Left cardiac atrium (tissue), 4 donors: Measurements from ENCODE around the gene TMEM51. TPM values are rescaled to one million over a fixed set of nuclear protein-coding genes. Genes with fewer than 3 reads are reported as not detected.

ENCODE experiments used
- ATAC-seq, 2 donors: fragments of 200-7000 bp; cut with Tn5 transposase; one replicate each; pipeline ENCODE4 v1.9.1; 2020; ENCODE audit warnings: mild to moderate bottlenecking in 2 of 2, moderate library complexity in 2 of 2
- DNase-seq: peaks from one replicate; pipeline ENCODE4 v3.0.0-alpha.2; 2020
- intact Hi-C, 2 donors: fragments of 100-400 bp; cut with DNase I; formaldehyde crosslinking; loops; one replicate each; pipeline versions ENCODE4 v1.14.1 to v1.15.1; 2022 to 2023
- long read RNA-seq: library from polyadenylated mRNA; unstranded; transcript quantifications from one replicate; pipeline ENCODE4 v2.0.0, GENCODE V29; 2021
- total RNA-seq, 2 donors: library from RNA; stranded (reverse); fragmentation: NEBNext Ultra II Directional; extraction: Animal tissue kit (Norgen Biotek cat#: 25700); gene quantifications; one replicate each; pipeline ENCODE4 v1.2.1, GENCODE V29; 2021
- donor health status: DM: no; HTN: yes; CAD: no.
- donor health status: DM: no; HTN: yes; CAD: no; lungs with severe emphysema.
- donor health status: DM: yes; HTN: yes; CAD: no.
- donor health status: Dilated cardiomyopathy.

Gene TMEM51, protein sequence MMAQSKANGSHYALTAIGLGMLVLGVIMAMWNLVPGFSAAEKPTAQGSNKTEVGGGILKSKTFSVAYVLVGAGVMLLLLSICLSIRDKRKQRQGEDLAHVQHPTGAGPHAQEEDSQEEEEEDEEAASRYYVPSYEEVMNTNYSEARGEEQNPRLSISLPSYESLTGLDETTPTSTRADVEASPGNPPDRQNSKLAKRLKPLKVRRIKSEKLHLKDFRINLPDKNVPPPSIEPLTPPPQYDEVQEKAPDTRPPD
- total RNA-seq, result 1 to 10 TPM; 4.2 to 4.3 TPM
- long read RNA-seq, partial matches to known transcripts, result 0 of 1 reads
- long read RNA-seq, other reads (novel, unspliced or antisense), result 1 of 1 reads

DNA sequence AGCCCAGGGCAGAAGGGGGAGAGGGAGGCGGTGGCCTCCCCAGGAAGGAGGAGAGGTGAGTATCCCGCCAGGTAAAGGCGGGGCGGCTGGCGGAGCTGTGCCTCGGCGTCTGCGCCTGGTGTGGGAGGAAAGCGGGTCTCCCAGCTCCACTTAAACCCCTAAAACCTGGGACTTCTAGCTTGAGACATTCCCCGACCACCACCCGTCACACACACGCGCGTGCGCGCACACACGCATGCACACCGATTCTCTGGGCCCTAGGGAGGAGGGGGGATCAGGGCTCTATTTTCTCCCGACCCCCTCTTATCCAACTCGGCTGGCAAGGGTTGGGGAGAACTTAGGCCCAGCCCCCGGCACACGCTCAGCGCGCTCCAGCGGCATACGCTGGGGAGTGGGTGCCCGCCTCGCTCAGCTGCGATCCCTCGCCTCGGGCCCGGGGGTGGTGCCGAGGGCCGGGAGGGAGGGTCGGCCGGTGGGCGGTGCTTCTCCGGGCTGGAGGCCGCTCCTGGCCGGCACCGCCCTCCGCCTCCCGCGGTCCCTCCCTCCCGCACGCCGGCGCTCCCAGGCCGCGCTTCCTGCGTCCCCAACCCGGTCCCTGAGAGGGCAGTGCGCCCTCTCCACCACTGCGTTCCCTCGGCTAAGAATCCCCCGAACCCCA lies at the start of gene TMEM51:
Gene TMEM51 (plus strand): TSS at position 564 of the 658 bp plus-strand sequence. CDS start 61,341 bp downstream, outside the sequence.
- peak; percentile 82 to 88 for ATAC-seq
- DNase-seq, result peak; percentile 79
- intact Hi-C loops, result loop anchor here in 1 of 2 donors (5.0 kb wide), 1 partner anchor 119 kb away; no protein-coding TSS in a partner anchor

DNA sequence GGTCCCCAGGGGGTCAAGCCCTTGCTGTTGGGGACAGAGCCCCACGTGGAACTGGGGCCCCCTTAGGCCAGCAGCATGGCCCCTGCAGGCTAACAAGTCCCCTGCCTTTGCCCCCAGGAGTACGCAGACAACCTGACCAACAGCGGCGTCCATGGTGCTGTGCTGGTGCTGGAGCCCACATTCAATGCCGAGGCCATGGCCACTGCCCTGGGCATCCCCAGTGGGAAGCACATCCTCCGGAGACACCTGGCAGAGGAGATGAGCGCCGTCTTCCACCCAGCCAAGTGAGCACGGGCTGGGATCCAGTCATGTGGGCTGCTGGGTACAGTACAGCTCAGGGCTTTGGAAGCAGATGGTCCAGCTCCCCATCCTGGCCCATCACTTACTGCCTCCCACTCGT lies 49.6 kb upstream of the TMEM51 start:
- DNase-seq (no peak), ATAC-seq (no peak)
- intact Hi-C loops, result loop anchor here in 1 of 2 donors (5.0 kb wide), 1 partner anchor 992 kb away; no protein-coding TSS in a partner anchor

DNA sequence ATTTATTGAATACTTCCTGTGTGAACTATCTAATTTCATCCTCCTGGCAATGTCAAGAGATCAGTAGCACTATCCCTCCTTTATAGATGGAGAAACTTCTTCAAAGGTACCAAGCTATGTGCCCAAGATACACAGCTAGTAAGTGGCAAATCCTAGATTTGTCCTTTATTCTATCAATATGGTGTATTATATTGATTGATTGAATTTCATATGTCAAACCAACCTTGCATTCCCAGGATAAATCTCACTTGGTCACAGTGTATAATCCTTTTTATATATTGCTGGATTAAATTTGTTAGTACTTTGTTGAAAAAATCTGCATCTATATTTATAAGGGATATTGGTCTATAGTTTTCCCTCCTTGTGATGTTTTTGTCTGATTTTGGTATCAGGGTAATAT lies 48.8 kb upstream of the TMEM51 start:
- DNase-seq (no peak), ATAC-seq (no peak)
- intact Hi-C loops, result loop anchor here in 1 of 2 donors (5.0 kb wide), 1 partner anchor 992 kb away; no protein-coding TSS in a partner anchor

DNA sequence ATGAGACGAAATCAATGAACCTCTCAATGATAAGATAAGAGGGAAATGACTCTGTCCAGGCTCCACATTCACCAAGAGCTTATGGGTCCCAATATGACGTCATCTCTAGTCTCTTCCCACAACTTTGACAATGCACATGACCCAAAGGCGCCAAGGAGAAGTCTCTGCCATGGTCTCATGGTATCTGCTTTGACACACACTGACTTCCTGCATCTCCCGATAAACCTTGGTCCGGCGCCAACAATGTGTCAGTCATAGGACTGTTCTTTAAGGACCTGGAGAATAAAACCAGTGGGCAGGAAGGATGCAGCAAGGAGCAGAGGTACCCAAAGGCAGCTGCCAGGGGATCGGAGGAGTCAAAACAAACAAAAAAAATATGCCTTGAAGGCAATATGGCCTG lies 46.9 kb upstream of the TMEM51 start:
- intact Hi-C loops, result no loop called here
- no peak for ATAC-seq
- DNase-seq, result no peak

DNA sequence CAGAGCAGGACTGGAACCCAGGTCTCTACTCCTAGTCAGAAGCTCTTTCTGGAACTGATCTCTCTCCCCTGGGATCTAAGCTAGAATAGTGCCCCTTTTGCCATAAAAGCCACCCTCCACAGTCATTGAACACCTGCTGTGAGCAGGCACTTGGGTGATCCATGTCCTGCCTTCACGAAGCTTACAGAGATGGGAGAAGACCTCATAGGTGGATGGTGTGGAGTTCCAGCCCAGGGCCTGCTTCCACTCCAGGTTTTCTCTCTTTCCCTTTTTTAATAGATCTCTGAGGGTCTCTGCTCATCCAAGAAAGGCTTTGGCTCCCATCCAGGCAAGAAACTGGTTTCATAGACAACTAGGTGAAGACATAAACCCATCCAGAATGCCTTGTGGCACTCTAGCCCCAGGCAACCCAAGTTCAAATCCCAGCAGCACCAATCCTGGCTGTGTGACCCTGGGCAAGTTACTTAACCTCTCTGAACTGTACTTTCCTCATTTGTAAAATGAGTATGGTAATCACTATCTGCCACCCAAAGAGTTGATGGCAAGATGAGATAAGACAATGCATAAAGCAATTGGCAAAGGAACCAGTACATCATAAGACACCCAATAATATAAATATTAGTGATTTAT lies 46.4 kb upstream of the TMEM51 start:
- intact Hi-C loops, result no loop called here
- DNase-seq, result no peak

DNA sequence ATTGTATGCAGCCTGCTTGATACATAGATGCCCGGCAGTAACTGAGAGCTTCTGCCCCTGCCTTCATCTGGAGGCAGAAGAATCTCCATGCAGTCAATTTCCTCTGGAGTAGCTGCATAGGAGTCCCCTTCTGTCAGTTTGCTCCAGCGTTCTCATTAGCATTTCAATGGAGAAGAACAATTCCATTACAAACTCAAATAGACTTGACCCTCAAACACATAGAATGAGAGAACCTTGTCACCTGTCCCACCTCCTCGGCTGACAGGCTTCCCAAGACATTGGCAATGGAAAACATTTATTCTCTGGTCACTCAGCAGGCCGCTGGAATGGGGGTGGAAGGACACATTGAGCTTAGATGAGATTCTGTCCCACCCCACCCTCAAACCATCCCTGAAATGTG lies 45.6 kb upstream of the TMEM51 start:
- intact Hi-C loops, result no loop called here
- ATAC-seq (no peak), DNase-seq (no peak)

More for the DNA sequence above, 46.4 kb upstream of the TMEM51 start:
- no peak for ATAC-seq

DNA sequence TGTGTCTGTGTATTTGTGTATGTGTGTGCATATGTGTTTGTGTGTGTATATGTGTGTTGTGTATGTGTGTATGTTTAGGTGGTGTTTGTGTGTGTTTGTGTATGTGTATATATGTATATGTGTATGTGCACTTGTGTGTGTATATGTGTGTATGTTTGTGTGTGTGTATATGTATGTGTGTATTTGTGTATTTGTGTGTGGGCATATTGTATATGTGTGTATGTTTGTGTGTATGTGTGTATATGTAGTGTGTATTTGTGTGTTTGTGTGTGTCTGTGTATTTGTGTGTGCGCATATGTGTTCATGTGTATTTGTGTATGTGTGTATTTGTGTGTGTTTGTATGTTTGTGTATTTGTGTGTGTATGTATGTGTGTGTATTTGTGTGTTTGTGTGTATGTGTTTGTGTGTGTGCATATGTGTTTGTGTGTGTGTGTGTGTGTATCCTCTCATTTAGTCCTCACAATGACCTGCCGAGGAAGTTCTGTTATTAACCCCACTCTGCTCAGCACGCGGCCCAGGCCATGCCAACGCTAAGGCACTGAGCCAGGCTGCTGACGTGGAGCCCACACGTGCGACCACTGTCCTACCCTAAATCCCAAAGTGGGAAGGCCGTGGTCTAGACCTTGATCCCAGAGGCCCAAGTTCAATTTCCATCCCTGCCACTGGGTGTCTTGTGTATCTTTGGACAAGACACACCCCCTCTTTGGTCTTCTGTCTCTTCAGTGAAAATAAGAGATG lies 43.2 kb upstream of the TMEM51 start:
- no peak for DNase-seq
- ATAC-seq, result no peak
- intact Hi-C loops, result no loop called here

DNA sequence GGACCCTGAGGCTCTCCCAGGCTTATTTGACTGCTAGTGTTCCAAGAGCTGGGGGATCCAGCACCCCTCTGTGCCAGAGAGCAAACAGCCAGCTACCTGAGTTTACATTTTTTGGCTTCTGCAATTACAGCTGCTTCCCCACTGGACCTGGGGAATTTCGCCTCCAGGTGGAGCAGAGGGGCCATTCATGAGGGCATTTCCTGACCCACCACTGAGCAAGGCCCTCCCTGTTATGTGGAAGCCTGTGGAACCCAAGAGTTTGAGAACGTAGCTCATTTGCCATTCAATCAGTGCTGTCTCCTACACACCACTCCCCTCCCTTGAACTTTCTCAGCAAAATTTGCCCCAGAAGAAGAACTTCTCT lies 42.7 kb upstream of the TMEM51 start:
- no peak for ATAC-seq
- no peak for DNase-seq
- intact Hi-C loops, result no loop called here

DNA sequence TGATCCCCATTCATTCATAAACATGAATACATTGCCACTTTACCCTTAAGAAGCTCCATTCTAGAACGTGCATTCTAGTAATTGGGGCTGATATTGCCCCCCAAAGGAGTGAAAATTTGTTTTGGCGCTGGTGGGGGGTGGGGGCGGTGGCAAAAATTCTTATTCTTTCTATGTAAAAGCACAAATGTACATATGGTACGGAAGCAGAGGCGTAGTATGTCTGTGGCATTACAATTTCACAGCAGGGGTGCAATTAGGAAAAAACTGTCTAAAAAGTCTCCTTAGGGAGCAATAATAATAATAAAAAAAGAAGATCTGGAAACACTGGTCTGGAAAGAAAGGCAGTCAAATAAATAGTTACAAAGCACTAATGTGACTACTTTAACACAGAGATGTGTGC lies 40.4 kb upstream of the TMEM51 start:
- DNase-seq (no peak), ATAC-seq (no peak)
- intact Hi-C loops, result no loop called here

DNA sequence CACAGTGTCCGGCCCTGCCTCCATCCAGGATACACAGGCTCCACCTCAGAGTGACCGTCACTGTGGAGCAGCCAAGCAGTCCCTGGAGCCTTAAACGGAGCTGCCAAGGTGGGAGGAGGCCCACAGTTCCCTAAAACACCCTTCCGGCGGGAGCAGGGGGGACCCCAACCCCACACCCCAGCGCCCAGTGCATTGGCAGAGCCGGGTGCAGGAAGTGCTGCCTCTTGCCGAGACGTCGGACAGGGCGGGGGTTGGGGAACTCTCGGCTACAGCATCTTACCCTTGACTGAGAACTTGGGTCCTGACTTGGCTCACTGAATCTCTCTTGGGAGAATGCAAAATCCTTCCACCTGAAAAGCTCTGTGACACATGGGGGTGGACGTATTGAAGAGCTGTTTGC lies 38.7 kb upstream of the TMEM51 start:
- DNase-seq (no peak), ATAC-seq (no peak)
- intact Hi-C loops, result no loop called here

DNA sequence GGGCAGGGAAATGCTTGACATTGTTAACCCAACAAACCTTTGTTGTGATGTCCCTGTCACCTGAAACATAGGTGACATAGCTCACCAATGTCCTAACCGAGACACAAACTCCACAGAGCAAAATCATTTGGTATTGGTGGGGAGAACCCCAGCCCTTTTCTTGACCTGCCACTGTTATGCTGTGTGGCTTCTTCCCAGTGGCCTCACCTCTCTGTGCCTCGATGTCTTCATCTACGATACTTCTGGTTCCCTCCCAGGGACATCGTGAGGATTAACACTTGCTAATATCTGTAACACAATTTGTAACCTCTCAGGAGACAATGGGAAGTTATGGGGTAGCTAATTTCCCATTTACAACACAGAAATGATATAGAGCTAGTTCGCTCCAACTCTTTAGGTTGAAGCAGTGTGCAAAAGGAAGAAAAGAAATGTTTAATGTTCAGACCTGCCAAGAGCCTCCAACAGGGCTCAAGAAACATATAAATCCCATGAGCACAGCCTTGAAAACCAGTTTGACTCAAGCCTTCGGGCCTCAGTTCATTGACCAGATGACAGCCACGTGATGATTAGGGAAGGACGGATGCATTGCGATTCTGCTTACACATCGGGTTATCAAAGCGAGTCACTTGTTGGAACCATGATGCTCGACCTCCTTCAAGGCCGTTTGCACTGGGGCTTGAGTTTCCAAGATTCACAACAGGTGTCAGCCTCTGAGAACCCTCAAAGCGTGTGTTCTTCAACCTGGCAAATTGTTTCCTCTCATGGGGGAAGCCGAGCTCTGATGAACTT lies 37.8 kb upstream of the TMEM51 start:
- intact Hi-C loops, result no loop called here
- ATAC-seq (no peak), DNase-seq (no peak)

DNA sequence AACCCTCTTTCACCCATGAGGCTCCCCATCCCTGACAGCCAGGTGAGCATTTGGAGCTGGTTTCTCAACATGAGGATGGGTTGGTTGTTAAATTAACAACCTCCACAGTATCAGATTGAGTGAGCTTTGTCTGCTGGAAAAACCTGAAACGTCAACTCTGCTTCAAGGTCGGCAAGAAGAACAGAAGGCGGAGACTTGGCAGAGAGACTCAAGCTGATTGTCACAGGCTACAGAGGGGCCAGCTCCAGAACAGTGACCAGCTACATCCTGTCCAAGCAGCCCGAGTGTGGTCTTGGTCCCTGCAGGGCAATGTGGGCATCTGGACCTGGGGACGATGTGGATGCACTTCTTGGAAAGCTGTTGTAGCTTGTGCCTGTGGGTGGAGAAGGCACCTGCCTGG lies 36.6 kb upstream of the TMEM51 start:
- ATAC-seq (no peak), DNase-seq (no peak)
- intact Hi-C loops, result no loop called here

DNA sequence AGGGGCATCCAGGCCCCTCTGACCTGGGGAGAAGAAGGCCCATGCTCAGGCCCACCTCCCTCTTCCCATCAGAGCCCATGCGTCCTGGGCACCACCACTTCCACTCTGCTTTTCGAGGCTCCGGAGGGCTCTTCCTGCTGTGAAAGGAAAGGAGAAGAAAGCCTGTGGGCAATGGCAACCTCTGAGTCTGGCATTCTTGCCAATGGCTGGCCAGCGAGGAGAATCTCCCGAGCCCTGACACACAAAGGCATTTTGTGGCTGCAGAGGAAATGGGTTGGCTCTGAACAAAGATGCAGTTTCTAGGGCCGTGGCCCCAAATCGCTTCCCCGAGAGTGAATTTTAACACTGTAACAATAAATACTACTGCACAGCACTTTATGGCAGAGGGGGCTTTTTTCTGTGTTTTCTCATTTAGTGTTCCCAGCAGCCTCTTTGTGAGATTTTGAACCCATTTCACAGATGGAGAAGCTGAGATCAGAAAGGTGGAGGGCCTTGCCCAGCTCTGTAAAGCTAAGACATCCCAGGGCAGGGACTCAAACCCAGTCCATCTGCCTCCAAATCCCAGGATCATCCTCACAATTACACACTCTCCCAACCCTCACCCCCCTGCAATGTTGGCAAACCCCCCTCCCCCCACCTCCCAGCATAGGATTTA lies 35.7 kb upstream of the TMEM51 start:
- DNase-seq (no peak), ATAC-seq (no peak)
- intact Hi-C loops, result no loop called here

DNA sequence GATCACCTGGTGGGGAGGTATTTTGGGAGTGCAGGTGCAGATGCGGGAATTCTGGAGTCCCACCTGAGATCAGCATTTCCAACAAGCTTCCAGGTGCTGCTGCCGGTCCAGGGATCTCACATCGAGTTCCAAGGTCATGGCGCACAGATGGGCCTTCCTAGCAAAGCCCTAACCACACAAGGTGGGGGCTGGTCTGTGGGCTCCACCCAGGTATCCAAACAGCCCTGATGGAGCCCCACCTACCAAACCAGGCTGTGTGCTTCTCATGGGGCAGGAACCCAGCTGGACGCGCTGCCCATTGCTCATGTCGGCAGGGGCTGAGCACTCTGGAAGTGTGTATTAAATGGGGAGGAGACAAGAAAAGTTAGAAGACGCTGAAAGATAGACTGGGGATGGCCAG lies 35.0 kb upstream of the TMEM51 start:
- intact Hi-C loops, result no loop called here
- DNase-seq (no peak), ATAC-seq (no peak)

DNA sequence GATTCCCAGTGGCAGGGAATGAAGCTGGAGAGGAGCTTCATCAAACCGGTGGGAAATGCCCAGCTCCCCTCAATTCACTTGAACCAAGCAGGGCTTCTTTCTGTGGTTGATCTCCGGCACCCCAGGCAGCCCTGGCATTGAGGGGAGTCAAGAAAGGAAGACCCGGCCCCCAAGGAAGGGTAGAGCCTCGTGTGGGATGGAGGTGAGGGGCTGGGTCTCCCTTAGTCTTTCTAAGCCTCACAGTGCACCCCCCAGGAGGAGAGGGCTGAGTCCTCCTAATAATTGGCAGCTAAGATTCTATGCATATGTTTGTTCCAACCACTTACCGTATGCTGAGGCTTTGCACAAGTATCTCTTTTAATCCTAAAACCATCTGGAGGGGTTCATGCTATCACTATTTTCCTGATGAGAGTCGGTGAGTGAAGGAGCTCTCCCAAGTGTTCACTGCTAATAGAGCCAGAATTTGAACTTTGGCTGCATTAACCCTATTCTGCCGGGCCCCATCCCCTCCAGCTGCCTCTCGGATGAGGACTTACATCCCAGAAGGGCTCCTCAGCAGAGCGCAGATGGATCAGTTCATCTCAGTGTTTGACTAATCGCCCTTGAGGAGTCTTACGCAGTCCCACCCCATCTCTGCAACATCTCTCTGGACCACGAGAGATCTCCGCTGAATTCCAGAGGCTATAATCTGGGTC lies 33.1 kb upstream of the TMEM51 start:
- ATAC-seq (no peak), DNase-seq (no peak)
- intact Hi-C loops, result loop anchor here in 1 of 2 donors (10.0 kb wide), 1 partner anchor 184 kb away; no protein-coding TSS in a partner anchor

DNA sequence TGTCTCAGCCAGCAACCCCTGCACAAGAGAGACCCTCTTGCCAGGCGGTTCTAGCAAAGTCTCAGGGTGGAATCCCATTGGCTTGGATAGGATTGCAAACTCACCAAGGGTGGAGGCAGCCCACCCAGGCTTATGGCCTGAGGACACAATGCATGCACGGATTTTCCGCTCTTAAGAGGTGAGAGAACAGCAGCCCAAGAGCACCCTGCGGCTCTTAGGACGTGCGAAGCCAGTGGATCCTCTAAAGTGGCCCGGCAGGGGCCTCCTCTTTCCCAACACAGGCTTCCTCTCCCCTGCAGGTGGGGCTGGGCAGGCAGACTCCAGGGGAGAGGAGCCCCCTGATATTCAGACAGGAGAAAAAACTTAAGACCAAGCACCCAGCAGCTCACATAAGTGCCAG lies 31.2 kb upstream of the TMEM51 start:
- ATAC-seq (no peak), DNase-seq (no peak)
- intact Hi-C loops, result loop anchor here in 1 of 2 donors (10.0 kb wide), 1 partner anchor 182 kb away; no protein-coding TSS in a partner anchor

DNA sequence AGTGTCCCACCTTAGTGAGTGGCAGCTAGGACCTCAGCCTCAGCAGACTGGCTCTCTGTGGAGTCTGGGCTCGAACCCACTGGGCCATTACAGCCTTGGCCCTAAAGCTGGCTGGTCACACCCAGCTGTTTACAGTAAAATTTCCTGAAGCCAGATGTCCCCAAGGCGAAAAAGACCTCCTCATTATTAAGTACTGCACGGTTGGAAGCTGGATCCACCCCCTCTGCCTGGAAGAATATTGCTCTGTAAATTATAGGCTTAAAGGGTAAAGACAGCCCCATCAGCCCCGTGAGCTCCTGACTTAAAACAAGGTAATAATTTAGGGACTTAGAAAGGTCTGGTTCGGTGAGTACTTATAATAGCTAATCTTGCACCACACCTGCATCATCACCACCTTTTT lies 30.3 kb upstream of the TMEM51 start:
- intact Hi-C loops, result loop anchor here in 1 of 2 donors (10.0 kb wide), 1 partner anchor 182 kb away; no protein-coding TSS in a partner anchor
- no peak for DNase-seq
- ATAC-seq, result no peak
